HEK293 (cell line): ENCODE measurements around the gene OPHN1.

Source experiments
- ZNF596 ChIP-seq: fragments of 450-650 bp; IDR thresholded peaks from 2 replicates; pipeline ENCODE4 v1.5.0; 2018; ENCODE audit warnings: missing biosample characterization, mild to moderate bottlenecking, missing genetic modification characterization, moderate library complexity
- ZNF670 ChIP-seq: fragments of 450-650 bp; formaldehyde crosslinking; IDR thresholded peaks from 2 replicates; pipeline ENCODE4 v1.5.1; 2016; ENCODE audit warnings: missing biosample characterization, missing genetic modification characterization, low read depth
- ZNF792 ChIP-seq: fragments of 450-650 bp; formaldehyde crosslinking; IDR thresholded peaks from 2 replicates; pipeline ENCODE4 v1.5.1; 2016; ENCODE audit warnings: missing biosample characterization, missing genetic modification characterization
- TF ChIP-seq, protein P1 (sequence below): fragments of 450-650 bp; formaldehyde crosslinking; IDR thresholded peaks from 2 replicates; pipeline ENCODE4 v1.5.1; 2016; ENCODE audit warnings: missing biosample characterization, missing genetic modification characterization, borderline replicate concordance
- TF ChIP-seq, protein P2 (sequence below): fragments of 450-650 bp; formaldehyde crosslinking; IDR thresholded peaks from 2 replicates; pipeline ENCODE4 v1.5.1; 2016; ENCODE audit warnings: missing biosample characterization, missing genetic modification characterization

DNA sequence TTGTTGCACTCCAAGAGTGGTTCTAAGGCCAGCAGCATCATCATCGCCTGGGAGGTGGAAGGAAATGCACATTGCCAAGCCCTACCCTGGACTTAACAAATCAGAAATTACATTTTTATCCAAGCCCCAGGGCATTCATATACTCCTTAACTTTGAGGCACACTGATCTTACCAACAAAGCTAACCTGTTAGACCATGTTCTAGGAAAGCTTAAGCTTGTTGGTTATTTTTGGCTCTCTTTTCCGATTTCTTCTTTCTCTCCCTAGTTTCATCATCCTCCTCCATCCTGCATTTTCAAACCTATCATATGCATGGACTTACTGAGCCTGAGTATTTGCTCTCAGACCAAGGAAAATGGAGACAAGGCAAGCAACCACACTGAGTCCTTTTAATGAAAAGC is 133.4 kb downstream of the OPHN1 start:
- TF ChIP-seq, protein P1, sequence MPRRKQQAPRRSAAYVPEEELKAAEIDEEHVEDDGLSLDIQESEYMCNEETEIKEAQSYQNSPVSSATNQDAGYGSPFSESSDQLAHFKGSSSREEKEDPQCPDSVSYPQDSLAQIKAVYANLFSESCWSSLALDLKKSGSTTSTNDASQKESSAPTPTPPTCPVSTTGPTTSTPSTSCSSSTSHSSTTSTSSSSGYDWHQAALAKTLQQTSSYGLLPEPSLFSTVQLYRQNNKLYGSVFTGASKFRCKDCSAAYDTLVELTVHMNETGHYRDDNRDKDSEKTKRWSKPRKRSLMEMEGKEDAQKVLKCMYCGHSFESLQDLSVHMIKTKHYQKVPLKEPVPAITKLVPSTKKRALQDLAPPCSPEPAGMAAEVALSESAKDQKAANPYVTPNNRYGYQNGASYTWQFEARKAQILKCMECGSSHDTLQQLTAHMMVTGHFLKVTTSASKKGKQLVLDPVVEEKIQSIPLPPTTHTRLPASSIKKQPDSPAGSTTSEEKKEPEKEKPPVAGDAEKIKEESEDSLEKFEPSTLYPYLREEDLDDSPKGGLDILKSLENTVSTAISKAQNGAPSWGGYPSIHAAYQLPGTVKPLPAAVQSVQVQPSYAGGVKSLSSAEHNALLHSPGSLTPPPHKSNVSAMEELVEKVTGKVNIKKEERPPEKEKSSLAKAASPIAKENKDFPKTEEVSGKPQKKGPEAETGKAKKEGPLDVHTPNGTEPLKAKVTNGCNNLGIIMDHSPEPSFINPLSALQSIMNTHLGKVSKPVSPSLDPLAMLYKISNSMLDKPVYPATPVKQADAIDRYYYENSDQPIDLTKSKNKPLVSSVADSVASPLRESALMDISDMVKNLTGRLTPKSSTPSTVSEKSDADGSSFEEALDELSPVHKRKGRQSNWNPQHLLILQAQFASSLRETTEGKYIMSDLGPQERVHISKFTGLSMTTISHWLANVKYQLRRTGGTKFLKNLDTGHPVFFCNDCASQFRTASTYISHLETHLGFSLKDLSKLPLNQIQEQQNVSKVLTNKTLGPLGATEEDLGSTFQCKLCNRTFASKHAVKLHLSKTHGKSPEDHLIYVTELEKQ (tag by site-specific recombination) = no peak
- TF ChIP-seq ZNF596 (tag by site-specific recombination) = no peak
- TF ChIP-seq ZNF792 (tag by site-specific recombination) = no peak
- TF ChIP-seq, protein P2, sequence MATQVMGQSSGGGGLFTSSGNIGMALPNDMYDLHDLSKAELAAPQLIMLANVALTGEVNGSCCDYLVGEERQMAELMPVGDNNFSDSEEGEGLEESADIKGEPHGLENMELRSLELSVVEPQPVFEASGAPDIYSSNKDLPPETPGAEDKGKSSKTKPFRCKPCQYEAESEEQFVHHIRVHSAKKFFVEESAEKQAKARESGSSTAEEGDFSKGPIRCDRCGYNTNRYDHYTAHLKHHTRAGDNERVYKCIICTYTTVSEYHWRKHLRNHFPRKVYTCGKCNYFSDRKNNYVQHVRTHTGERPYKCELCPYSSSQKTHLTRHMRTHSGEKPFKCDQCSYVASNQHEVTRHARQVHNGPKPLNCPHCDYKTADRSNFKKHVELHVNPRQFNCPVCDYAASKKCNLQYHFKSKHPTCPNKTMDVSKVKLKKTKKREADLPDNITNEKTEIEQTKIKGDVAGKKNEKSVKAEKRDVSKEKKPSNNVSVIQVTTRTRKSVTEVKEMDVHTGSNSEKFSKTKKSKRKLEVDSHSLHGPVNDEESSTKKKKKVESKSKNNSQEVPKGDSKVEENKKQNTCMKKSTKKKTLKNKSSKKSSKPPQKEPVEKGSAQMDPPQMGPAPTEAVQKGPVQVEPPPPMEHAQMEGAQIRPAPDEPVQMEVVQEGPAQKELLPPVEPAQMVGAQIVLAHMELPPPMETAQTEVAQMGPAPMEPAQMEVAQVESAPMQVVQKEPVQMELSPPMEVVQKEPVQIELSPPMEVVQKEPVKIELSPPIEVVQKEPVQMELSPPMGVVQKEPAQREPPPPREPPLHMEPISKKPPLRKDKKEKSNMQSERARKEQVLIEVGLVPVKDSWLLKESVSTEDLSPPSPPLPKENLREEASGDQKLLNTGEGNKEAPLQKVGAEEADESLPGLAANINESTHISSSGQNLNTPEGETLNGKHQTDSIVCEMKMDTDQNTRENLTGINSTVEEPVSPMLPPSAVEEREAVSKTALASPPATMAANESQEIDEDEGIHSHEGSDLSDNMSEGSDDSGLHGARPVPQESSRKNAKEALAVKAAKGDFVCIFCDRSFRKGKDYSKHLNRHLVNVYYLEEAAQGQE (tag by site-specific recombination) = no peak
- TF ChIP-seq ZNF670 (tag by site-specific recombination) = no peak
